Keratinocyte (primary cell): Measurements from ENCODE around the gene STAB2. TPM values are rescaled to one million over a fixed set of nuclear protein-coding genes. Genes with fewer than 3 reads are reported as not detected.

Experiments
- DNase-seq: peaks from one replicate; pipeline ENCODE4 v3.0.0-alpha.2; 2011; ENCODE audit warnings: low read depth, missing footprints, low spot score
- FAIRE-seq: peaks from 2 replicates; lab custom pipeline; 2011; peaks lifted over from hg19 to GRCh38; lab: Jason Lieb, UNC
- H2AFZ ChIP-seq: 2 replicates; pipeline ENCODE4 v1.6.0; 2012; ENCODE audit warnings: low read length, control low read depth, inconsistent platforms; ENCODE audit not compliant: control insufficient read depth
- H3K27ac ChIP-seq: 2 replicates; pipeline ENCODE4 v1.5.1; 2011; ENCODE audit warnings: low read length; ENCODE audit not compliant: control insufficient read depth, insufficient read depth
- H3K27me3 ChIP-seq: 3 replicates; pipeline ENCODE4 v1.6.0; 2011; ENCODE audit warnings: low read length; ENCODE audit not compliant: control insufficient read depth, insufficient read depth; ENCODE audit errors: extremely low read depth
- H3K36me3 ChIP-seq, 2 experiments: 2 replicates in 1 of 2; 3 replicates in 1 of 2; pipeline ENCODE4 v1.5.1; 2011; ENCODE audit warnings: low read length in 2 of 2, mild to moderate bottlenecking in 1 of 2; ENCODE audit not compliant: control insufficient read depth in 2 of 2, insufficient read depth in 2 of 2; ENCODE audit errors: extremely low read depth in 1 of 2
- H3K4me1 ChIP-seq: 3 replicates; pipeline ENCODE4 v1.5.1; 2011; ENCODE audit warnings: low read length; ENCODE audit not compliant: control insufficient read depth, insufficient read depth; ENCODE audit errors: extremely low read depth
- H3K4me2 ChIP-seq: 3 replicates; pipeline ENCODE4 v1.6.0; 2011; ENCODE audit warnings: low read depth, low read length; ENCODE audit not compliant: control insufficient read depth, insufficient read depth; ENCODE audit errors: extremely low read depth
- H3K4me3 ChIP-seq, 3 experiments: fragments of 200-600 bp in 1 of 3; sonication (generic) in 1 of 3; 2 replicates in 2 of 3; 3 replicates in 1 of 3; pipeline ENCODE4 v1.5.1; 2011 to 2016; ENCODE audit warnings: low read length in 3 of 3, mild to moderate bottlenecking in 3 of 3, control low read depth in 2 of 3, inconsistent platforms in 1 of 3, low read depth in 1 of 3, mixed read lengths in 1 of 3, mixed run types in 1 of 3, moderate library complexity in 1 of 3; ENCODE audit not compliant: control insufficient read depth in 2 of 3, insufficient read depth in 2 of 3; ENCODE audit errors: extremely low read depth in 1 of 3
- H3K79me2 ChIP-seq: 2 replicates; pipeline ENCODE4 v1.6.0; 2012; ENCODE audit warnings: low read length; ENCODE audit not compliant: control insufficient read depth, insufficient read depth
- H3K9ac ChIP-seq: 3 replicates; pipeline ENCODE4 v1.6.0; 2011; ENCODE audit warnings: low read length; ENCODE audit not compliant: control insufficient read depth, insufficient read depth; ENCODE audit errors: extremely low read depth
- H3K9me1 ChIP-seq: 3 replicates; pipeline ENCODE4 v1.6.0; 2011; ENCODE audit warnings: low read length; ENCODE audit not compliant: control insufficient read depth, insufficient read depth; ENCODE audit errors: extremely low read depth
- H3K9me3 ChIP-seq: 2 replicates; pipeline ENCODE4 v1.5.1; 2012; ENCODE audit warnings: low read depth, low read length; ENCODE audit not compliant: control insufficient read depth
- H4K20me1 ChIP-seq: 3 replicates; pipeline ENCODE4 v1.6.0; 2011; ENCODE audit warnings: low read length; ENCODE audit not compliant: control insufficient read depth, insufficient read depth; ENCODE audit errors: extremely low read depth
- CTCF ChIP-seq, 3 experiments: IDR thresholded peaks in 1 of 3; conservative IDR thresholded peaks in 1 of 3; optimal IDR thresholded peaks in 1 of 3; 2 replicates in 2 of 3; 3 replicates in 1 of 3; pipeline versions ENCODE3 to v1.5.1; 2011; ENCODE audit warnings: low read length in 3 of 3, mild to moderate bottlenecking in 3 of 3, moderate library complexity in 2 of 3, control low read depth in 1 of 3, inconsistent platforms in 1 of 3; ENCODE audit not compliant: insufficient read depth in 2 of 3; ENCODE audit errors: extremely low read depth in 1 of 3
- EZH2 ChIP-seq: IDR thresholded peaks from one replicate; pipeline ENCODE4 v1.6.1; 2012; ENCODE audit warnings: inconsistent platforms, mild to moderate bottlenecking, low read length, moderate library complexity
- dilution Hi-C: fragments of 300-500 bp; cut with MboI; formaldehyde crosslinking; loops from one replicate; pipeline ENCODE4 v1.7.0; 2020; ENCODE audit warnings: low sequenced_read_pairs; ENCODE audit not compliant: extremely low pct_ligation_motif_present
- polyA plus RNA-seq, 5 experiments: library from polyadenylated mRNA; depleted of rRNA in 3 of 5; stranded (reverse) in 3 of 5; stranded (forward) in 1 of 5; unstranded in 1 of 5; fragments of >200 nt; gene quantifications; 1 replicate in 1 of 5; 2 replicates in 3 of 5; 3 replicates in 1 of 5; pipeline versions ENCODE4 v1.2.1 to v1.2.3, GENCODE V29; 2011 to 2012; ENCODE audit warnings: missing spikeins in 2 of 5, low read depth in 1 of 5, low replicate concordance in 1 of 5

The STAB2 gene
- polyA plus RNA-seq, 1 donor (not counting 4 experiments of a cell fraction or from before 2014, with no cell fraction given) = not detected

DNA sequence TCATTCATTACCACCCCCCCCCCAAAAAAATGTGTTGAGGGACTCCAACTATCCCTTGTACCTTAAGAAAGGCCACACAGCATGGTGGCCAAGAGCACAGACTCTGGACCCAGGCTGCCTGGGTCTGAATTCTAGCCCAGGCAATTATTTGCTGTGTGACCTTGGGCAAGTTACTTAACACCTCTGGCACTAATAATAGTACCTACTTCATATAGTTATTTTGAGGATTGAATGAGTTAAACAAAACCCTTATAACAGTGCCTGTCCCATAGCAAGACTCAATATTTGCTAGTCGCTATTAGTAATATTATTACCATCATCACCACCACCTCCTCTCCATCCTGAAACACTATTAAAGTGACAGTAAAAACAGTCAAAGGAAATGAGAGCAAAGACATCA, 216.8 kb downstream of the STAB2 start:
- peaks cover 31% of the 10 kb centered on the region for H3K79me2 ChIP-seq
- TF ChIP-seq EZH2 (no peak), CTCF (optimal IDR thresholded peaks at IDR 0.05 in 1 of 3, IDR thresholded peaks at IDR 0.05 in 1 of 3, conservative IDR thresholded peaks at IDR 0.05 in 1 of 3; ENCODE audit: extremely low read depth in 1 of 3, insufficient read depth in 2 of 3, low read length in 3 of 3) (no peak)
- H3K4me3 ChIP-seq = peak overlapping the region; percentile 30 to 60 (median 46)
- peak overlapping the region; percentile 61 for H3K4me2 ChIP-seq
- DNase-seq (no peak), FAIRE-seq (no peak)
- H3K9me3 ChIP-seq = no peaks in the 10 kb centered on the region
- peaks cover 8 to 9% of the 10 kb centered on the region in 2 experiments for H3K36me3 ChIP-seq
- H3K27ac ChIP-seq = peak overlapping the region; percentile 66
- dilution Hi-C loops = no loop called here
- peak overlapping the region; percentile 78 for H3K9ac ChIP-seq
- peaks cover 73% of the 10 kb centered on the region for H3K4me1 ChIP-seq
- H4K20me1 ChIP-seq = no peaks in the 10 kb centered on the region
- no peak overlapping the region for H2AFZ ChIP-seq
- H3K27me3 ChIP-seq = no peaks in the 10 kb centered on the region
- no peaks in the 10 kb centered on the region for H3K9me1 ChIP-seq

GRCh38 chr12:103805655-103806360, 218.7 kb downstream of the STAB2 start:
- H3K27me3 ChIP-seq = no peaks in the 10 kb centered on the region

More at GRCh38 chr12:103805655-103806360, 218.7 kb downstream of the STAB2 start:
- dilution Hi-C loops = no loop called here
- no peaks in the 10 kb centered on the region for H3K9me3 ChIP-seq
- no peak for TF ChIP-seq CTCF (optimal IDR thresholded peaks at IDR 0.05 in 1 of 3, IDR thresholded peaks at IDR 0.05 in 1 of 3, conservative IDR thresholded peaks at IDR 0.05 in 1 of 3; ENCODE audit: extremely low read depth in 1 of 3, insufficient read depth in 2 of 3, low read length in 3 of 3)
- TF ChIP-seq EZH2 = no peak
- DNase-seq (peak; percentile 35), FAIRE-seq (no peak)
- H3K4me2 ChIP-seq = peak overlapping the region; percentile 2
- H3K27ac ChIP-seq = peak overlapping the region; percentile 66
- H3K9ac ChIP-seq = no peak overlapping the region
- H3K79me2 ChIP-seq = peaks cover 46% of the 10 kb centered on the region
- H3K9me1 ChIP-seq = no peaks in the 10 kb centered on the region
- no peaks in the 10 kb centered on the region for H4K20me1 ChIP-seq
- peaks cover 11 to 15% of the 10 kb centered on the region in 2 experiments for H3K36me3 ChIP-seq
- no peak overlapping the region for H3K4me3 ChIP-seq
- H2AFZ ChIP-seq = no peak overlapping the region
- peaks cover 59% of the 10 kb centered on the region for H3K4me1 ChIP-seq
